Measurements from ENCODE around the gene VPS16. TPM values are rescaled to one million over a fixed set of nuclear protein-coding genes. Genes with fewer than 3 reads are reported as not detected.

Gene VPS16
- total and polyA plus RNA-seq, 2 of the 8 experiments (the other 6 are each of a cell fraction or from before 2014, with no cell fraction given): 23.8 to 25.9 TPM

DNA sequence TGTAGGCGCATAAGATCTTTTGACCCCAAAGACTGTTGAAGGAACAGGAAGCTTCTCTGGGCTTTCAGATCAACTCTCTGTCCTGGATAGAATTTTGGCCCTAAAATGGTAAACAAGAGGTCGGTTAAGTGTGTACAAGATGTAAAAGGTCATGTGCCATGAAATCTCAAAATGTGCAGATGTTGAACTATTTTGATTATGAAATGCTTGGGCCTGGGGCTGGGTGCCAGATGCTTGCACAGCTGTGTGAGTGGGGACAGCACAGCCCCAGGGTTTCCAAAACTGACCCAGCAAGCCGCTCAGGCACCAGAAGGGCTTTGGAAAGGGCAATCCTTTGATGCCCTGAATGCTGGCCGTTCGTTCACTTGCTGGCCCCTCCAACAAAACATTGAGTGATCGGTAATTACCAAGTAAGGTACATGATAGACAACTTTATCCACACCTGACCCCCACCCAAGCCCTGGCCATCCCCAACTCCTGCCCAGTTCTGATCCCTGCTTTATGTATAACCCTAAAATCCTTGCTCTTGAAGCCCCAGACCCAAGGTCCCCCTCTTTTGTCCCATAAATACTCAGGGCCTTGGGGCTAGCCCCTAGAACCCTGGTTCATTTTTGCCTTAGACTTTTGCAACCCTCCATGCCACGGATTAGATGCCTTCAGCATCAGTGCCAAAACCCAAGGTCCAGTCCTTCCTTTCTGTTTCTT, 22.5 kb upstream of the VPS16 start (continued):
- TF ChIP-seq, protein P1, sequence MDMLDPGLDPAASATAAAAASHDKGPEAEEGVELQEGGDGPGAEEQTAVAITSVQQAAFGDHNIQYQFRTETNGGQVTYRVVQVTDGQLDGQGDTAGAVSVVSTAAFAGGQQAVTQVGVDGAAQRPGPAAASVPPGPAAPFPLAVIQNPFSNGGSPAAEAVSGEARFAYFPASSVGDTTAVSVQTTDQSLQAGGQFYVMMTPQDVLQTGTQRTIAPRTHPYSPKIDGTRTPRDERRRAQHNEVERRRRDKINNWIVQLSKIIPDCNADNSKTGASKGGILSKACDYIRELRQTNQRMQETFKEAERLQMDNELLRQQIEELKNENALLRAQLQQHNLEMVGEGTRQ (IDR thresholded peaks at IDR 0.05; ENCODE audit: low read length): no peak
- TF ChIP-seq EGR1 (IDR thresholded peaks at IDR 0.05; ENCODE audit: borderline replicate concordance, low read depth, low read length): no peak
- no peak for TF ChIP-seq RBBP5 (IDR thresholded peaks at IDR 0.05; ENCODE audit: borderline replicate concordance, low read depth, low read length)
- TF ChIP-seq RAD21 (IDR thresholded peaks at IDR 0.05 in 1 of 2, conservative IDR thresholded peaks at IDR 0.05 in 1 of 2; ENCODE audit: low read depth in 2 of 2, low read length in 2 of 2): no peak
- TF ChIP-seq SP2 (IDR thresholded peaks at IDR 0.05; ENCODE audit: low read length): no peak
- no peak for TF ChIP-seq BCL11A (IDR thresholded peaks at IDR 0.05; ENCODE audit: low read depth in 2 of 2, low read length in 2 of 2)
- TF ChIP-seq KDM4A (IDR thresholded peaks at IDR 0.05; ENCODE audit: low read depth, low read length, severe bottlenecking): no peak
